HK-2 (cell line): ENCODE data around the gene NCAPH2.

ENCODE experiments used
- DNase-seq: peaks from one replicate; pipeline ENCODE4 v3.0.0-alpha.2; 2018; ENCODE audit not compliant: unreplicated experiment

Gene NCAPH2

GRCh38 chr22:50490531-50491308, 17.3 kb upstream of the NCAPH2 start:
- DNase-seq = no peak

DNA sequence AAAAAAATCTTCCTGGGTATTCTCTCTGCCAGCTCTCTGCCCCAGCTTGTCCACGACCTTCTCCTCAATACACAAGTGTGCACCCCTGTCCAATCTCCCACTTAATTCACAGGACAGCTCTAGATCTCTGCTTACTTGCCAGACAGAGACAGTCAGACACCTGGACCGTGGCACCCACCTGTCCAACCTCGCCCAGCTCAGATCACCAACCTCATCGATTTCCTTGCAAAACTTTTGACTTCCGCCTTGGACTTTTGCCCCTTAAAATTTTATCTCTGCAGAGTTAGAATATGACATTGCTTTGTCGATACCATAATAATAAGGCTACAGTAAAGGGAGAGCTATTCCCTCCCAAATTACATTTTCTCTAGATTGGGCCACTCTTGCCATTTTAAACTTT, 10.9 kb upstream of the NCAPH2 start:
- no peak for DNase-seq

DNA sequence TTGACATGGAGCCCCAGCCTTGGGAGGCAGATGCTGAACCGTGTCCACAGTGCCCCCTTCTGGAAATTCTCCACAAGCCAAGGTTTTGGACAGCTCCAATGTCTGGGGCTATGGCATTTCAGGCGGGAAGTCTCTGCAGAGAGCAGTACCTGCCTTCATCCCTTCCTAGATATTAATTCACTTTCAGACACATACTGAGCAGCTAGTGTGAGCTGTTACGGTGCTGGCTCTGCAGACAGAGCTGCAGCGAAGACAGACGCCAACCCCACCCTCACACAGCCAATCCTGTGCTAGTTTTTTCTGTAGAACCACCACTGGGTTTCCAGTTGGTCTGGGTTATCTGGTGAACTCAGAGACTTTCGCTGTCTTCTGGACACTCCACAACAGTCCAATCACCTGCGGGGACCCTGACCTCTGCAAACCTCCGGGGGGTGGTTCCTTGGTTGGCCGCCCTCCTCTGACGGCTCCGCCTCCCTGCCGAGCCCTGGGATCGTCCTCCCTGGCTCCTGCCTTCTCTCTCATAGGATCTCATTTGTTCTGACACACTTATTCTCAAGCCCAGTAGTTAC, 9.6 kb upstream of the NCAPH2 start:
- DNase-seq = peak; percentile 72

- no peak for DNase-seq
Observed at GRCh38 chr22:50500452-50500851, 7.6 kb upstream of the NCAPH2 start.

- no peak for DNase-seq
Observed at GRCh38 chr22:50502096-50502495, 5.9 kb upstream of the NCAPH2 start.

DNA sequence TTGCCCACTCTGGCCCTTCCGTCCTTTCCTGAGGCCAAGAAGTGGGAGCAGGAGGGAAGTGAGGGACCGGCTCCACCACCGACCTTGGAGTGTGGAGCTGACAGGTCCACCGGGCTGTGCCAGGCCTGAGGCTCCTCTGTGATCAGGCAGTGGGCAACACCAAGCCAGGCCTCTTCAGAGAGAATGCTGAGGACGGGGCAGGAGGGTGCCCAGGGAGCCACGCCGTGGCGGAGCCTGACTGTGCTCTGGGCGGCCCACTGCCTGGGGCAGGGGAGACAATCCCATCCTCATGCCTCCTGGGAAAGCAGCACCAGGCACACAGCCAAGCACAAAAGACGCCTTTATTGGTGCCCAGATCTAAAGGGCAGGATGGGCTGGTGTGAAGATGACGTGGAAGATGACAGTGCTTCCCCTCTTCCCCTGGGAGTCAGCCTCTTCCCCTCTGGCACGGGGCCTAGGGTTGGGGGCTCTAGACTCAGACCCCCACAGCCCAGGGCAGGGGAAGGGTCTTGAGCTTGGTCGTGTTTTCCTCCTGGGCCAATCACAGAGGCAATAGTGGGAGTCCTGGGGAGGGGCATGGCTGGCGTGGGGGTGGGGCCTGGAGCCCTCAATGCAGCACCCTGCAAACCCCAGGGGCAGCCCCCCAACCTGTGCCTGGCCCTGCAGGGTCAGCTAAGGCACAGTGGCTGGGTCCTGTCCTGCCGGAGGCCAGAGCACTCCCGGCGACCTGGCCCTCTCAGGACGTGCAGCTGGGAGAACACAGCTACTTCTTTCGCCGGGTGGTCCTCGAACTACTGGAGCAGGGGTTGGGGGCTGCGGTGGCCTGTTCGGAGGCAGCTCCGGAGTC, 5.2 kb upstream of the NCAPH2 start:
- no peak for DNase-seq

DNA sequence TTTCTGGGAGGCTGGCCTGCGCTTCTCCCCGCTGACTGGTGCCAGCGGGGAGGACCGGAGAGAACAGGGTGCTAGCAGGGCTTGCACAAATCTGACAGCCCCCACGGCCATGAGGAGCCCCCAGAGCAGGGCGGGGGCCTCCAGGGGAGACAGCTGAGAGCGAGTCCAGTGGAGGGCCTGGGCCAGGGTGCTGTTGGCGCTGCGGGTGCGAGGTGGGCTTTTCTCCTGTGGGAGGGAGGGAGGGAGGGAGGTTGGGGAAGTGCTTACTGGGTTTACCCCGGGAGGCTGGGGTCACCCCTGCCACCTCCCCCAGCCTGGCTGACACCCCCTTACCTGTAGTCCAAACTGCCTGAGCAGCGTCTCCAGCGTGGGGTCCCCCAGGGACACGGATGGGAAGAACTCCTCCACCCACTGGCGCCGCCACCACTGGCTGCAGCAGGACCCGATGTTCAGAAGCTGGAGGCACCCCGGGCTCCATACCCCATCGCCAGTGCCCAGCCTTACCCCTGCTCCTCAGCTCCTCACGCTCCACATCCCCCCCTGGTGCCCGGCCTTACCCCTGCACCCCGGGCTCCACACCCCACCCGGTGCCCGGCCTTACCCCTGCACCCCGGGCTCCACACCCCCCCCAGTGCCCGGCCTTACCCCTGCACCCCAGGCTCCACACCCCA, 4.4 kb upstream of the NCAPH2 start:
- DNase-seq = no peak

- no peak for DNase-seq
Observed at GRCh38 chr22:50504369-50505211, 3.4 kb upstream of the NCAPH2 start.

DNA sequence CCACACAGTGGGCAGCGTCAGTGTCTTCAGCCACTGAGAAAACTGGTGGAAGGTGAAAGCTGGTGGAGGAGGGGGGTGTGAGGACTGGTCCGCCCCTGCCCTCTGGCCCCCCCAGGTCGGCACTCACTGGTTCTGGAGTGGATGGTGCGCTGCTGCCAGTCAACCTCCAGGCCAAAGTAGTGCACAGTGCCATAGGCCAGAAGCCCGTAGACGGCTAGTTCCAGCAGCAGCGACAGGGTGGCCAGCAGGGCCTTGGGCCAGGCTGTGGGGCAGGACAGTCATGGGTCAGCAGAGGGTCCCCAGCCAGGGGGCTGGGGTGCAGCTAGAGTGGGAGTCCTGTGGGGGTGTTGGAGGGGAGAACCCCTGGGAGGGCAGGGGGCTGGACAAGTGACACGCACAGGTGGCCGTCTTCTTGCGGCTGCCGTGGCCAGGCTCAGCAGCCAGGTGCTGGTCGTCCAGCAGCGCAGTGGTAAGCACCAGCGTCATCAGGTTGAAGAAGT, 2.7 kb upstream of the NCAPH2 start:
- no peak for DNase-seq

- DNase-seq = no peak
Observed at GRCh38 chr22:50505776-50506610, 2.0 kb upstream of the NCAPH2 start.

DNA sequence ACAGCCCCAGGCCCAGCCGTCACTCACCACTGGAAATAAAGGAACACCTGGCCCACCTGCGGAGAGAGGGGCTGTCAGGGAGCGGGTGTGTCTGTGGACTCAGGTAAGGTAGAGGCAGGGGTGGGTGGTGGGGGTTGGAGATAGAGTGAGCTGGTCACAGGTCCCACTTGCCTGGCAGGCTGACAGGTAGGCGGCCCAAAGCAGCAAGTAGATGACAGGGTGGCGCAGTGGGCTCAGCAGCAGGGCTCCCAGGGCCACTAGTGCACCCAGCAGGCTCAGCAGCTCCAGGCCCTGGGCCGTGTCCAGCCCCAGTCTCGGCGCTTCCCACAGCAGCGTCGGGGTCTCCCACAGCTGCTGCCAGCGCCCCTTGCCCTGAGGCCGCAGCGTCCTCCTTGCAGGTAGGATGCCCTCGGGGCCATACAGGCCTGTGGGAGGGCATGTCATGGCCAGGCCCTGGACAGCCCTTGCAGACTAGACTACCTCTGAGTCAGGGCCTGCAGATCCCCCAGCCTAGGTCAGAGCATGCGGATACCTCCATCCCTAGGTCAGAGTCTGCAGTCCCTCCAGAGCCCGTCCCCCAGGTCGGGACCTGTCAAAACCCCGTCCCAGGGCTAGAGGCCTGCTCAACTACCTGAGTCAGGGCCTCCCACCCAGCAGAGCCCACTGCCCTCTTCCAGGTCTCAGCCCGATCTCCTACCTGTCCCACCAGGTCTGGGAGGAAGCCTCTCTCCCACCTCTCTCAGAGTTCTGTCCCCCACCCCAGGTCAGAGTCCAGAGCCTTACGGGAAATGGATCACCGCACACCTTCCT, 1.2 kb upstream of the NCAPH2 start:
- no peak for DNase-seq

- DNase-seq = no peak
Observed at GRCh38 chr22:50507421-50507990, 518 bp upstream of the NCAPH2 start, which contains the start of gene LMF2. Gene LMF2, minus strand, starts transcription at chr22:50507702. Its CDS starts 27 bp downstream, at chr22:50507675.

GRCh38 chr22:50508897-50509296, 873 bp downstream of the NCAPH2 start:
- no peak for DNase-seq

GRCh38 chr22:50513175-50513574, 5.2 kb downstream of the NCAPH2 start:
- DNase-seq = no peak

GRCh38 chr22:50516068-50516467, 8.0 kb downstream of the NCAPH2 start:
- no peak for DNase-seq

DNA sequence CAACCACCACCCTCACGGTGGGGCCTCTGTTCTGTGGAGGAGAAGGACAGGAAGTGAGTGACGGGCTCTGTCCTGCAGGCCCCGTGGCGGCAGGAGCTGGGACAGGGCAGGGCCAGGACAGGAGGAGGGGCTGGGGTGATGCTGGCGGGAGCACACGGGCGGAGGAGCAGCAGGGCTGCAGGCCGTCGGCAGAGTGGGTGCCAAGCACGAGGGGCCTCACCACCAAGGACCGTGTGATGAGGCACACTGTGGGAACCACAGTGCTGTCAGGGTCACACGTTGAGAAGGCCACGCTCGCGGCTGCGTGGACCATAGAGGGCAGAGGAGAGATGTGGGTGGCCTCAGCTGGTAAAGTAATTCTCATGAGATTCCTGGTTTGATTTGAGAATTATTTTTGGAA, 8.9 kb downstream of the NCAPH2 start:
- no peak for DNase-seq

DNA sequence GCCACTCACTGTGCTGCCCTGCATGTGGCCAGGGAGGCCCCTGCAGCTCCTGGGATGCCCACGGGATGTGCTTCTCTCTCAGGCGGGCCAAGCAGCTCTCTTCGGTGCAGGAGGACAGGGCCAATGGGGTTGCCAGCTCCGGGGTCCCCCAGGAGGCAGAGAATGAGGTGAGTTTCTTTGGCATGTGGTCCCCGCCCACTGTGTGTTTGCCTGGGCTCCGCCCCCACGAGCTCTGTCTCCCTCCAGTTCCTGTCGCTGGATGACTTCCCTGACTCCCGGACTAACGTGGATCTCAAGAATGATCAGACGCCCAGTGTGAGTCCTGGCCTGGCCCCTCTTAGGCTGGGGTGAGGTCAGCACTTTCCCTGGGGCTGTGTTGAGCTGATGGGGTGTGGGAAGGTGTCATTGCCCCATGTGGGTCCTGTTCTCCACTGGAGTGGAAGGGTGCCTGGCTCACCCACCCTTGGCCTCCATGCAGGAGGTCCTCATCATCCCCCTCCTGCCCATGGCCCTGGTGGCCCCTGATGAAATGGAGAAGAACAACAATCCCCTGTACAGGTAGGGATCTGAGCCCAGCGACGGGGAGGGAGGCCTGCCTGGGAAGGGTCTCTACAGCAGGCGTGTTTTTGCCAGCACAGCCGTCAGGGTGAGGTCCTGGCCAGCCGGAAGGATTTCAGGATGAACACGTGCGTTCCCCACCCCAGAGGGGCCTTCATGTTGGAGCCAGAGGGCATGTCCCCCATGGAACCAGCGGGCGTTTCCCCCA, 9.7 kb downstream of the NCAPH2 start:
- DNase-seq = no peak

DNA sequence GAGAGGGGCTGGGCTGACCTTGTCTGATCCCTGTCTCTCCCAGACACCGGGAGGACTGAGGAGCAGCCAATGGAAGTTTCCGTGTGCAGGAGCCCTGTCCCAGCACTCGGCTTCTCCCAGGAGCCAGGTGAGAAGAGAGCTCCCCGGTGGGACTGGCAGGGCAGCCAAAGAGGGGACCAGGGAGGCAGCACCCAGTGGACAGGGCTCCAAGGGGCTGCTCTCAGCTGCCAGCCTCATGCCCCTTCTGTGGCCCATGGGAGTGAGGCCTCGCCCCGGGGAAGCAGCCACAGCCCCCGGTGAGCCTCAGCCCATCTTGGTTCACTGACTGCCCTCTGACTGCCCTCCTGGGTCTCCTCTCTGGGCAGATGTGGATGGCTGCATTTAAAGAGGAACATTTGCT, 10.6 kb downstream of the NCAPH2 start:
- DNase-seq = no peak
